Activated naive CD4-positive, alpha-beta T cell (primary cell): ENCODE results near the gene FAM120B.
"Not testable (repeated sequence)": the region's sequence is repeated elsewhere in the genome, so short reads cannot be mapped to it uniquely, and the experiment has no call there.

Experiments
- DNase-seq, 4 experiments: peaks; one replicate each; lab custom pipeline; 2025; lab: John Stamatoyannopoulos, UW

The FAM120B gene

DNA sequence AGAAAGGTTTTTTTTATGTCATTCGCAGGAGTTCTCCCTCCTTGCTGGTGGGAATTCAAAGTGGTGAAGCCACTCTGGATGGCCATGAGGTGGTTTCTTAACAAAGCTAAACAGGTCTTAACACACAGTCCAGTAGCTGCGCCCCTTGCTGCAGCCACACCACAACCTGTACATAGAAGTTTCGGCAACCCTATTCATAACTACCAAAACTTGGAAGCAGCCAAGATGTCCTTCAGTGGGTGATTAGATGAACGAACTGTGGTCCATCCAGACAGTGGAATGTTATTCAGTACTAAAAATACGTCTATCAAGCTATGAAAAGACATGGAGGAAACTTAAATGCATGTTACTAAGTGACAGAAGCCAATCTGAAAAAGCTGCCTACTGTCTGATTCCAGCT is 78.9 kb downstream of the FAM120B start:
- no peak for DNase-seq

GRCh38 chr6:170388113-170388512 is 81.6 kb downstream of the FAM120B start:
- DNase-seq: no peak

GRCh38 chr6:170393033-170393432 is 86.5 kb downstream of the FAM120B start:
- DNase-seq: no peak

DNA sequence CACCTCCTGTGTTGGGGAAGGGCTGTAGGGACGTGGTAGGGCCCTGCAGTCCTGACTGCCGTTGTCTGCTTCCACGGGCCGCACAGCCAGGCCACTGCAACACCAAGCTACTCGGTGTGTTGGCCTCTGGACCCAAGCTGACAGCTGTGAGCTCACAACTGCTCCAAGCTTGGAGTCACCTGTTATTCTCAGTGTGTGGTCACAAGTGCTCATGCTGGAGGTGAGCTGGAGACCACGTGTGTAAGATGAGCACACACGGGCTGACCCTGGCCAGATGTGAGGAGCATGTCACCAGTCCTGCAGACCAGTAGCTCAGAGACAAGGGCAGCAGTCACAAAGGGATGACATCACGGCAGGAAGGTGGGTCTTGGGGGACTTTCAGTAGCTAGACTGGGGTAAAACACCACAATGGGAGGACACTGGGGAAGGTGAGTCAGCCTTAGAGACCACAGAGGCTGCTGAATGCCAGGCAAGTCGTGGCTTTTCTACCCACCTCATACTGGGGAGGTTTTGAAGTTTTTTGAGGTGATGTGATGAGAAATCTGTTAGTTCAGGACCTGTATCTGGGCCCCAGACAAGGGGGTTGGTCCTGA is 87.3 kb downstream of the FAM120B start:
- DNase-seq: no peak

DNA sequence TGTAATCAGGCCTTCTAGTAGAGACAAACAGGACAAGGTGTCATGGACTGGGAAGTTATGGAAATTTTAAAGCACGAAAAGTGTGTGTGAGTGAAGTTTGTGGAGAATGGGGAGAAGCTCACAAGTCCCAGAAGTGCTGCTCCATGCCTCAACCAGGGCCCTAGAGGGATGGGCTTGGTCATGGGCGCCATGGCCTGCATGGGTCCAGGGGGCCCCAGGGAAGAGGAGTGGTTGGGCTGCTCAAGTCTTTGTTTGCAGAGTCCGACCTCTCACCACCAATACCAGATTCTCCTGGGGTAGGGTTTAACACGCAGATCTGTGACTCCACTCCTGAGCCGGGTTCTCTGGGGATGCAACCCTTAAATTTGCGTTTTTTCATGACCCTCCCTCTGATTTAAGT is 88.4 kb downstream of the FAM120B start:
- DNase-seq: no peak

DNA sequence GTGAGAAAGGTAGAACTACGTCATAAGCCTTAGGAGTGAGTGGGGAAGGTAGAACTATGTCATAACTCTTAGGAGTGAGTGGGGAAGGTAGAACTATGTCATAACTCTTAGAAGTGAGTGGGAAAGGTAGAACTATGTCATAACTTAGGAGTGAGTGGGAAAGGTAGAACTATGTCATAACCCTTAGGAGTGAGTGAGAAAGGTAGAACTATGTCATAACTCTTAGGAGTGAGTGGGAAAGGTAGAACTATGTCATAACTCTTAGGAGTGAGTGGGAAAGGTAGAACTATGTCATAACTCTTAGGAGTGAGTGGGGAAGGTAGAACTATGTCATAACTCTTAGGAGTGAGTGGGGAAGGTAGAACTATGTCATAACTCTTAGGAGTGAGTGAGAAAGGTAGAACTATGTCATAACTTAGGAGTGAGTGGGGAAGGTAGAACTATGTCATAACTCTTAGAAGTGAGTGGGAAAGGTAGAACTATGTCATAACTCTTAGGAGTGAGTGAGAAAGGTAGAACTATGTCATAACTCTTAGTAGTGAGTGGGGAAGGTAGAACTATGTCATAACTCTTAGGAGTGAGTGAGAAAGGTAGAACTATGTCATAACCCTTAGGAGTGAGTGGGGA is 92.3 kb downstream of the FAM120B start:
- DNase-seq: not testable (repeated sequence)

DNA sequence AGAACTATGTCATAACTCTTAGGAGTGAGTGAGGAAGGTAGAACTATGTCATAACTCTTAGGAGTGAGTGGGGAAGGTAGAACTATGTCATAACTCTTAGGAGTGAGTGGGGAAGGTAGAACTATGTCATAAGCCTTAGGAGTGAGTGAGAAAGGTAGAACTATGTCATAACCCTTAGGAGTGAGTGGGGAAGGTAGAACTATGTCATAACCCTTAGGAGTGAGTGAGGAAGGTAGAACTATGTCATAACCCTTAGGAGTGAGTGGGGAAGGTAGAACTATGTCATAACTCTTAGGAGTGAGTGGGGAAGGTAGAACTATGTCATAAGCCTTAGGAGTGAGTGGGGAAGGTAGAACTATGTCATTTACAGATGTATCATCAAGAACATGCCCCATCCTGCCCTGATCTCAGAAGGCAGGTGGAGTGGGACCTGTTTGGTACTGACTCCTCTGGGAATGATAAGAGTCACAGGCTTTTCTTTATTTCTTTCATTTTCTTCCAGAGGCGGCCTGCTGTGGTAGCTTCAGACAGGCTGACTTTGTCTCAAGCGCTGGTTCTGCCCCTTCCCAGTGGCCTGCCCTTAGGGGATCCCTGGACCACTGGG is 93.5 kb downstream of the FAM120B start:
- DNase-seq: not testable (repeated sequence)

- no peak for DNase-seq
Observed at GRCh38 chr6:170402318-170403040, 95.9 kb downstream of the FAM120B start.

DNA sequence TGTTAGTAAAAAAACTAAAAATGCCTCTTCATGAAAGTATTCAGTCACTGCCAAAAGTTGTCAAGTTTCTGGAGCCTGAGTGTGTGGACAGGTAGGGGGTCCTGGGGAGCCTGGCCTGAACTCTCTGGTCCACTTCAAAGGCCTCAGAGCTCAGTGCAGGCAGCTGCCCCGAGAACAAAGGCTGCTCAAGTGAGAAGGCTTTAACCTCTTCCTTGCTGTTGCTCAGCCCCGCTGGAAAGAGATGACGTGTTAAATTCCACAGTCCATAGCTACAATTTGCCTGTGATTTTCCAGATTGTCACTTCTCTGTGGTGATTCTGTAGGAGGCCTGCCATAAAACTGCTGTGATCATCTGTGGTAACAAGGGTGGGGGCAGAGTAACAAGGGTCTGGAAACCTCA is 96.9 kb downstream of the FAM120B start:
- no peak for DNase-seq

GRCh38 chr6:170404036-170404435 is 97.5 kb downstream of the FAM120B start:
- no peak for DNase-seq

DNA sequence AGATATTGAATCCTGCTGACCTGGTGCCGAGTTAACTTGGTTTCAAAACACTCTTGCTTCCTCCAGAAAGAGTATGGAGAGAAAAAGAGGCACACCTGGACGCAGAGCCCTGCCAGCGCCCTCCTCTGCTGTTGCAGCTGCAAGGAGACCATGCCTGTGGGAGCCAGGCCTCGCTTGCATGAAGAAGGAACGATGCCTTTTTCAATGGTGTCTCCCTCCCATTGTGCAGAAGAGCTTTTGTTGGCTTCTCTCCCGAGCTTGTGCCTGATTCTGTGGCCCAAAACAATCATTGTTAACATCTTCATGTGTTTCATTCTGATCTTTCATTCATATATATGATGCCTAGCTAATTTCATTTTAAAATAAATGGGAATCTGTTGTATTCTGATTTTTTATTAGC is 98.1 kb downstream of the FAM120B start:
- no peak for DNase-seq

GRCh38 chr6:170405311-170405975 is 98.9 kb downstream of the FAM120B start:
- DNase-seq: no peak

GRCh38 chr6:170407200-170407599 is 100.6 kb downstream of the FAM120B start:
- DNase-seq: no peak

GRCh38 chr6:170407932-170408331 is 101.4 kb downstream of the FAM120B start:
- DNase-seq: no peak

DNA sequence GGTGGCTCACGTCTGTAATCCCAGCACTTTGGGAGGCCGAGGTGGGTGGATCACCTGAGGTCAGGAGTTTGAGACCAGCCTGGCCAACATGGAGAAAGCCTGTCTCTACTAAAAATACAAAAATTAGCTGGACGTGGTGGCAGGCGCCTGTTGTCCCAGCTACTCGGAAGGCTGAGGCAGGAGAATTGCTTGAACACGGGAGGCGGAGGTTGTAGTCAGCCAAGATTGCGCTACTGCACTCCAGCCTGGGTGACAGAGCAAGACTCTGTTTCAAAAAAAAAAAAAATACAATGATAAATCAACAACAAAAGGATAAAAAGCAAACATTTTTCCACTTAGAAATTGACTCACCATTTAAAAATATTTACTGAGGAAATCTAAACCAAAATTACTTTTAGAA is 103.2 kb downstream of the FAM120B start:
- DNase-seq: not testable (repeated sequence)

DNA sequence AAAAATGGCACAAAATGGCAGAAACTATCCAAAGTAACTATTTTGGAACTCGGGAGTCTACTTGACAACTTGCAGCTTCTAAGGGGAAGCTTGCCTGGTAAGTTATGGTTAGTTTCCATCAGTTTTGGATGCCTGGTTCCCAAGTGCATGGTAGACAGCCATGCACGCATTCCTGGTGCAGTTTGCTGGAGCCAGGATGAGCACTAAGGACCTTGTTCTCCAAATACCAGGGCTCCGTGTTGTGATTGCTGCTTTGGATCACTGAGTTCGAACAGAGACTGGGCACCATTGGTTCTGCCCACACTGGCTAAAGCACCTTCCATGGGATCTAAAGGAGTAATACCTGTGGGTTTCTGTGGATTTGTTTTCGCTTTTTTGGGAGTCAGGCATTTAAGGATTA is 103.7 kb downstream of the FAM120B start:
- DNase-seq: no peak

GRCh38 chr6:170415318-170415717 is 108.8 kb downstream of the FAM120B start:
- no peak for DNase-seq

GRCh38 chr6:170416303-170416702 is 109.7 kb downstream of the FAM120B start:
- DNase-seq: no peak

- DNase-seq: no peak
Observed at GRCh38 chr6:170416959-170417606, 110.5 kb downstream of the FAM120B start.

DNA sequence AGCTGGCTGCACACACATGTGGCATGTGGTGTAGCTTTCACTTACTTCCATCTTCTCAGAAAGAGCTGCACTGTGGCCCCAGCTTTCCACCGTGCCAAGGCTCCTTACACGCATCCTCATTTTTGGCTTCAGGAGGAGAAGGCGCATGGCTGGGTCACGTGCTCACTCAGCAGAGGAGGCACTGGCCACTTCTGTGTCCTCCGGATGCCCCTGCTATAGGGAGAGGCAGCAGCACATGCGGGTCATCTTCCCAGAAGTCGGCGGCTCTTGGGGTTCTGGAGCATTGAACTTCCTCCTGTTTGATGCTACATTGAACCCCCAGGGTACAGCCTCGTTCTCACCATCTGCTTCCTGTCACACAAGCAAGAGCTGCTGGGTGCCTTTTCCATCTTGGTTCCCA is 111.3 kb downstream of the FAM120B start:
- DNase-seq: no peak

DNA sequence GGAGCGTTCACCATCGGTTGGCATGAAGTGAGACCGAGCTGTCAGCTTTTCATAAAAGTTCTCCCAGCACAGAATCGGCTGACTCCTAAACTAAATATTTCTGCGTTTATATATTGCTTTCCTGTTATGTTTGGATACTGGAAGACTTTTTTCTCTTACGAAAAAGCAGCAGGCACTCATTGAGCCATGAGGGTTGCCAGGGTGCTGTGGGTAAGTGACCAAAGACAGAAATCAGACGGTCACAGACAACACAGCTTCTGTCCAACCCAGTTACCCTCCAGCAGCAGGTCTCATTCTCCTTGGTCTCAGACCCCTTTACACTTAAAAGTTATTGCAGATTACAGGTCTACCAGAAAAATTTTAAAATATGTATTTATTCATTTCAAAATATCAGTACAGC is 113.7 kb downstream of the FAM120B start:
- no peak for DNase-seq
